ENCODE measurements around the gene PTGR1. TPM values are rescaled to one million over a fixed set of nuclear protein-coding genes. Genes with fewer than 3 reads are reported as not detected.

PTGR1 gene
- total and polyA plus RNA-seq, 11 donors, result 12.7 to 51.9 (median 37.4) TPM

DNA sequence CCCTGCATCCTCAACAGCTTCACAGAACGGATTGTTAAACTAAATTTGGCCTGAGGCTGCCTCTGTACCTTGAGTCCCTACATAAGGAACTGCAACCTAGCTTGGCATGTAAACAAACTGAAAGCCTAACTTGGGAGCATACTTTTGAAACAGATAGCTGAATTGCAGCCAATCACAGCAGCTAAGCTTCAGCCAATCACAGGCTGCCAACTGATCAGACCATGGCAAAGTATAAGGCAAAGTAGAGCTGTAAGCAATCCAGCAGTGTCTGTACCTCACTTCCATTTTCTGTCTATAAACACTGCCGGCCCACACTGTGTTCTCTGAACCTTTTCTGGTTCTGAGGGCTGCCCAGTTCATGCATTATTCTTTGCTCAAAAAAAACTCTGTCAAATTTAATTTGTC, 83.4 kb downstream of the PTGR1 start:
- H3K4me1 ChIP-seq, result no peaks in the 10 kb centered on the region
- no peak overlapping the region for H3K27ac ChIP-seq
- H3K36me3 ChIP-seq, result no peaks in the 10 kb centered on the region
- no peaks in the 10 kb centered on the region for H3K27me3 ChIP-seq
- intact Hi-C loops (cut with DNase I), result no loop called here
- 69 to 82% (median 78%) methylated on average over 2 of the region's 2 CpGs for WGBS, 4 donors
- peaks cover 0 to 6% (median 0%) of the 10 kb centered on the region in 12 donors for H3K9me3 ChIP-seq
- TF ChIP-seq POLR2A (IDR thresholded peaks at IDR 0.05), result no peak
- TF ChIP-seq, protein P1, sequence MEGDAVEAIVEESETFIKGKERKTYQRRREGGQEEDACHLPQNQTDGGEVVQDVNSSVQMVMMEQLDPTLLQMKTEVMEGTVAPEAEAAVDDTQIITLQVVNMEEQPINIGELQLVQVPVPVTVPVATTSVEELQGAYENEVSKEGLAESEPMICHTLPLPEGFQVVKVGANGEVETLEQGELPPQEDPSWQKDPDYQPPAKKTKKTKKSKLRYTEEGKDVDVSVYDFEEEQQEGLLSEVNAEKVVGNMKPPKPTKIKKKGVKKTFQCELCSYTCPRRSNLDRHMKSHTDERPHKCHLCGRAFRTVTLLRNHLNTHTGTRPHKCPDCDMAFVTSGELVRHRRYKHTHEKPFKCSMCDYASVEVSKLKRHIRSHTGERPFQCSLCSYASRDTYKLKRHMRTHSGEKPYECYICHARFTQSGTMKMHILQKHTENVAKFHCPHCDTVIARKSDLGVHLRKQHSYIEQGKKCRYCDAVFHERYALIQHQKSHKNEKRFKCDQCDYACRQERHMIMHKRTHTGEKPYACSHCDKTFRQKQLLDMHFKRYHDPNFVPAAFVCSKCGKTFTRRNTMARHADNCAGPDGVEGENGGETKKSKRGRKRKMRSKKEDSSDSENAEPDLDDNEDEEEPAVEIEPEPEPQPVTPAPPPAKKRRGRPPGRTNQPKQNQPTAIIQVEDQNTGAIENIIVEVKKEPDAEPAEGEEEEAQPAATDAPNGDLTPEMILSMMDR (IDR thresholded peaks at IDR 0.05), result no peak
- DNase-seq, result no peak
- no peak overlapping the region for H3K4me3 ChIP-seq
- ATAC-seq, result no peak

DNA sequence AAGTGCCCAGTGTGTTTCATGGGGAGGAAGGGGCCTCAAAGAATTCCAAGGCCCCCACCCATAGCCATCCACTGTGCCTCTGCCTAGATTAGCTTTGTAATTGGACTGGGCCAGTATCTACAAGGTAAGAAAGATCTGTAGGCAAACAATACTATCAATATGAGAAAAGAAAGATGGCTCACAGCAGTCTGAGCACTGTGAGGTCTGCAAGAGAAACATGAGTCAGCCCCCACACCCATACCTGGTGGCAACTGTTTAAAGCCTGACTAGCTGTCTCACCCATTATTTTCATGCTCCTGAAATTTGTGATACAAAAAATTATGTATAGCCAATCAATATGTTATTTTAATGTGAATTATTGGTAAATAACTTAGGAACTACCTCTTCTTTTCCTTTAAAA, 84.5 kb downstream of the PTGR1 start:
- Histone ChIP-seq H3K27me3 (no peaks in the 10 kb centered on the region), H3K27ac (no peak overlapping the region), H3K4me1 (no peaks in the 10 kb centered on the region), H3K4me3 (no peak overlapping the region), H3K36me3 (no peaks in the 10 kb centered on the region), H3K9me3 (peaks cover 0 to 11% (median 0%) of the 10 kb centered on the region in 12 donors)
- intact Hi-C loops (cut with DNase I), result no loop called here
- no peak for ATAC-seq
- DNase-seq, result no peak
- TF ChIP-seq, protein P1 (IDR thresholded peaks at IDR 0.05), result no peak
- no peak for TF ChIP-seq POLR2A (IDR thresholded peaks at IDR 0.05)

Other genes starting within 250 kb of the PTGR1 start
- gene ECPAS, start 115.3 kb downstream of the PTGR1 start, total RNA-seq, result 100 to 1,000 TPM in 7 of 9 donors, 10 to 100 TPM in 2; 73.2 to 116 (median 103) TPM
- 10 to 100 TPM; 28.9 to 43.3 TPM for gene ECPAS, start 115.3 kb downstream of the PTGR1 start, polyA plus RNA-seq
- 10 to 100 TPM in 2 of 9 donors, 1 to 10 TPM in 7; 1.4 to 13.9 (median 5.3) TPM for gene ZNF483, start 74.5 kb downstream of the PTGR1 start, total RNA-seq
- gene ZNF483, start 74.5 kb downstream of the PTGR1 start, polyA plus RNA-seq, result under 1 TPM; 0.22 to 0.61 TPM
- gene DNAJC25, start 31.7 kb upstream of the PTGR1 start, total RNA-seq, result 1 to 10 TPM; 3.9 to 7.3 (median 5.0) TPM
- 1 to 10 TPM; 3.8 to 8.2 TPM for gene DNAJC25, start 31.7 kb upstream of the PTGR1 start, polyA plus RNA-seq
- 10 to 100 TPM; 23.9 to 51.5 (median 31.3) TPM for gene GNG10, start 62.0 kb upstream of the PTGR1 start, total RNA-seq
- gene GNG10, start 62.0 kb upstream of the PTGR1 start, polyA plus RNA-seq, result 10 to 100 TPM; 26.8 to 39.6 TPM
- gene SHOC1, start 195.3 kb upstream of the PTGR1 start, total RNA-seq, result not detected
- gene SHOC1, start 195.3 kb upstream of the PTGR1 start, polyA plus RNA-seq, result under 1 TPM in 1 of 2 donors, not detected in 1; 0.01 TPM